Transverse colon (tissue), 4 donors: ENCODE measurements around the gene ZFAND2A.

Experiments used
- CTCF ChIP-seq, 5 experiments: fragments of 200-600 bp in 3 of 5; fragments of 450-650 bp in 2 of 5; sonication (generic) in 3 of 5; IDR thresholded peaks; 1 replicate in 2 of 5; 2 replicates in 3 of 5; pipeline ENCODE4 v1.5.1; 2016 to 2017; ENCODE audit warnings: antibody characterized with exemption in 5 of 5, inconsistent platforms in 3 of 5, mild to moderate bottlenecking in 2 of 5, moderate library complexity in 1 of 5
- POLR2AphosphoS5 ChIP-seq, 3 donors: sonication (generic); formaldehyde crosslinking; IDR thresholded peaks; one replicate each; pipeline ENCODE4 v1.6.1; 2016; ENCODE audit warnings: antibody characterized with exemption in 3 of 3

- TF ChIP-seq CTCF (IDR thresholded peaks at IDR 0.05) (no peak), POLR2AphosphoS5 (IDR thresholded peaks at IDR 0.05) (no peak)
These were observed 56.8 kb downstream of the ZFAND2A start for GRCh38 chr7:1103009-1103788.
